Measurements from ENCODE around the gene POC1B.

DNA sequence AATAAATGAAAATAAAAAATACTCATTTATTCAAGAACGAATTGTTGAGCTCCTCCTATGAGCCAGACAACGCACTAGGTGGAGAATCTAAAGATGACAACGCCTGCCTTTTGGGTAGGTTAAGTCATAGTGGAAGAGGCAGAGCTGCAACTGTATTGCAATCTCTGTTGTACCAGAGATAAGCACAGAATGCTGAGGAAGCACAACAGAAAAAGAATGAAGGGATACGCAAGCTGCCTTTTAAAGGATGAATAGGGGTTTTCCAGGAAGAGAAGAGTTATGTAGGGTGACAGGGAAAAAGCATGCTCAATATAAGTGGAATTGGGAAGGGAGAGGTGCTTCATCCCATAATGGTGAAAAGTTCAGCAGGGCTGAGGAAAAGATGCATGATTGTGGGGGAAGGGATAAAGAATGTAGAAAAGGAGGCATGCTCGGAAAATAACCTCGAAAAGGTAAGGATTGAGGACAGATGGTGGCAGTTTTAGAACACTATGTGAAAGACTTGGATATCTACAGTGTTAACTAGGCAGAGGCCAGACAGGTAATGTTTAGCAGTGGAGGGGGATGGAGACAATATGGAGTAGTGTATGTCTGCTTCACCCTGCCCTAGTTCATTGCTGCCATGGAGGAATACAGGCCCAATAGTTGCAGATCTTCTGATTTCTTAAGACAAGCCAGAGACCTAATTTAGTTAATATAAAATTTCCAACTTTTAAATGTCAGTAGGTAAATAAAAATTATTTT lies 109.6 kb downstream of the POC1B start:
- TF ChIP-seq, protein P1, sequence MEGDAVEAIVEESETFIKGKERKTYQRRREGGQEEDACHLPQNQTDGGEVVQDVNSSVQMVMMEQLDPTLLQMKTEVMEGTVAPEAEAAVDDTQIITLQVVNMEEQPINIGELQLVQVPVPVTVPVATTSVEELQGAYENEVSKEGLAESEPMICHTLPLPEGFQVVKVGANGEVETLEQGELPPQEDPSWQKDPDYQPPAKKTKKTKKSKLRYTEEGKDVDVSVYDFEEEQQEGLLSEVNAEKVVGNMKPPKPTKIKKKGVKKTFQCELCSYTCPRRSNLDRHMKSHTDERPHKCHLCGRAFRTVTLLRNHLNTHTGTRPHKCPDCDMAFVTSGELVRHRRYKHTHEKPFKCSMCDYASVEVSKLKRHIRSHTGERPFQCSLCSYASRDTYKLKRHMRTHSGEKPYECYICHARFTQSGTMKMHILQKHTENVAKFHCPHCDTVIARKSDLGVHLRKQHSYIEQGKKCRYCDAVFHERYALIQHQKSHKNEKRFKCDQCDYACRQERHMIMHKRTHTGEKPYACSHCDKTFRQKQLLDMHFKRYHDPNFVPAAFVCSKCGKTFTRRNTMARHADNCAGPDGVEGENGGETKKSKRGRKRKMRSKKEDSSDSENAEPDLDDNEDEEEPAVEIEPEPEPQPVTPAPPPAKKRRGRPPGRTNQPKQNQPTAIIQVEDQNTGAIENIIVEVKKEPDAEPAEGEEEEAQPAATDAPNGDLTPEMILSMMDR (conservative IDR thresholded peaks at IDR 0.05) = no peak
- no peak for TF ChIP-seq EZH2 (IDR thresholded peaks at IDR 0.05; ENCODE audit: low read depth)
